HG02885 (cell line): Measurements from ENCODE around the gene MDFIC.

Experiments
- ATAC-seq: cut with Tn5 transposase; IDR thresholded peaks from one replicate; pipeline ENCODE4 v1.9.1; 2021; ENCODE audit warnings: mild to moderate bottlenecking; ENCODE audit not compliant: unreplicated experiment, poor library complexity

The MDFIC gene

GRCh38 chr7:114924038-114924712 lies 2.3 kb downstream of the MDFIC start:
- ATAC-seq, result peak; percentile 30

GRCh38 chr7:114925434-114925833 lies 3.5 kb downstream of the MDFIC start:
- no peak for ATAC-seq

- ATAC-seq, result no peak
These were observed 6.2 kb downstream of the MDFIC start for GRCh38 chr7:114928060-114928459.

- ATAC-seq, result no peak
These were observed 7.7 kb downstream of the MDFIC start for GRCh38 chr7:114929570-114929969.

GRCh38 chr7:114930107-114930661 lies 8.3 kb downstream of the MDFIC start:
- no peak for ATAC-seq

GRCh38 chr7:114930829-114931655 lies 9.1 kb downstream of the MDFIC start:
- ATAC-seq, result peak; percentile 56

GRCh38 chr7:114931656-114932011 lies 9.7 kb downstream of the MDFIC start:
- peak; percentile 72 for ATAC-seq

- no peak for ATAC-seq
These were observed 11.1 kb downstream of the MDFIC start for GRCh38 chr7:114932991-114933390.

- no peak for ATAC-seq
These were observed 11.8 kb downstream of the MDFIC start for GRCh38 chr7:114933658-114934057.

GRCh38 chr7:114934086-114934485 lies 12.2 kb downstream of the MDFIC start:
- no peak for ATAC-seq

GRCh38 chr7:114934713-114935112 lies 12.8 kb downstream of the MDFIC start:
- no peak for ATAC-seq

- ATAC-seq, result no peak
These were observed 14.6 kb downstream of the MDFIC start for GRCh38 chr7:114936471-114936870.

- no peak for ATAC-seq
These were observed 15.6 kb downstream of the MDFIC start for GRCh38 chr7:114937446-114937845.

- no peak for ATAC-seq
These were observed 16.9 kb downstream of the MDFIC start for GRCh38 chr7:114938785-114939184.

GRCh38 chr7:114939484-114940097 lies 17.7 kb downstream of the MDFIC start:
- ATAC-seq, result peak; percentile 46

GRCh38 chr7:114940220-114940619 lies 18.3 kb downstream of the MDFIC start:
- ATAC-seq, result no peak

- ATAC-seq, result no peak
These were observed 19.8 kb downstream of the MDFIC start for GRCh38 chr7:114941692-114942091.

- peak; percentile 58 for ATAC-seq
These were observed 20.7 kb downstream of the MDFIC start for GRCh38 chr7:114942446-114943175.

- ATAC-seq, result no peak
These were observed 21.6 kb downstream of the MDFIC start for GRCh38 chr7:114943530-114943929.

- ATAC-seq, result no peak
These were observed 22.3 kb downstream of the MDFIC start for GRCh38 chr7:114943953-114944744.
